HG03066 (cell line): ENCODE data around the gene PACSIN1.
A peak's percentile ranks its signal among the peaks of the same experiment; 100 is the strongest.

Experiments used
- ATAC-seq: cut with Tn5 transposase; IDR thresholded peaks from one replicate; pipeline ENCODE4 v1.9.1; 2021; ENCODE audit warnings: low read depth; ENCODE audit not compliant: unreplicated experiment

The PACSIN1 gene

GRCh38 chr6:34526241-34526972 is 60.5 kb downstream of the PACSIN1 start:
- no peak for ATAC-seq

GRCh38 chr6:34526992-34527728 is 61.3 kb downstream of the PACSIN1 start:
- ATAC-seq: peak; percentile 83

- ATAC-seq: no peak
Observed at GRCh38 chr6:34527751-34528670, 62.1 kb downstream of the PACSIN1 start.

GRCh38 chr6:34528996-34529664 is 63.3 kb downstream of the PACSIN1 start:
- no peak for ATAC-seq

GRCh38 chr6:34529665-34530327 is 63.9 kb downstream of the PACSIN1 start:
- no peak for ATAC-seq

- no peak for ATAC-seq
Observed at GRCh38 chr6:34530753-34531365, 65.0 kb downstream of the PACSIN1 start.

GRCh38 chr6:34531580-34532201 is 65.8 kb downstream of the PACSIN1 start:
- ATAC-seq: no peak

GRCh38 chr6:34532230-34532629 is 66.4 kb downstream of the PACSIN1 start:
- no peak for ATAC-seq

- ATAC-seq: no peak
Observed at GRCh38 chr6:34534146-34534545, 68.3 kb downstream of the PACSIN1 start.

- no peak for ATAC-seq
Observed at GRCh38 chr6:34534656-34535055, 68.8 kb downstream of the PACSIN1 start.

- ATAC-seq: no peak
Observed at GRCh38 chr6:34535199-34535598, 69.3 kb downstream of the PACSIN1 start.

GRCh38 chr6:34535646-34536045 is 69.8 kb downstream of the PACSIN1 start:
- no peak for ATAC-seq

GRCh38 chr6:34536251-34536958 is 70.5 kb downstream of the PACSIN1 start:
- ATAC-seq: no peak

GRCh38 chr6:34536959-34537848 is 71.3 kb downstream of the PACSIN1 start:
- ATAC-seq: no peak

- ATAC-seq: no peak
Observed at GRCh38 chr6:34537922-34538550, 72.2 kb downstream of the PACSIN1 start.

GRCh38 chr6:34538581-34538980 is 72.7 kb downstream of the PACSIN1 start:
- no peak for ATAC-seq

- ATAC-seq: no peak
Observed at GRCh38 chr6:34539181-34539580, 73.3 kb downstream of the PACSIN1 start.
